ENCODE results near the gene RAB23. TPM values are rescaled to one million over a fixed set of nuclear protein-coding genes. Genes with fewer than 3 reads are reported as not detected.
A peak's percentile ranks its signal among the peaks of the same experiment; 100 is the strongest.

The RAB23 gene
- polyA plus RNA-seq, 1 donor = 10.1 TPM

- no peak for DNase-seq
Observed at GRCh38 chr6:57242505-57242904, 20.4 kb upstream of the RAB23 start.

- no peak for DNase-seq
Observed at GRCh38 chr6:57226221-57226620, 4.1 kb upstream of the RAB23 start.

- DNase-seq = no peak
Observed at GRCh38 chr6:57224769-57225515, 2.8 kb upstream of the RAB23 start.

- DNase-seq = peak; percentile 8
Observed at GRCh38 chr6:57222743-57223077, 603 bp upstream of the RAB23 start.

GRCh38 chr6:57221191-57221935 is 744 bp downstream of the RAB23 start:
- DNase-seq = peak; percentile 67

- no peak for DNase-seq
Observed at GRCh38 chr6:57220083-57220703, 1.9 kb downstream of the RAB23 start.

- no peak for DNase-seq
Observed at GRCh38 chr6:57217270-57217669, 4.8 kb downstream of the RAB23 start.

- no peak for DNase-seq
Observed at GRCh38 chr6:57216235-57217101, 5.6 kb downstream of the RAB23 start.

- no peak for DNase-seq
Observed at GRCh38 chr6:57215260-57215659, 6.8 kb downstream of the RAB23 start.

- DNase-seq = no peak
Observed at GRCh38 chr6:57210060-57210459, 12.0 kb downstream of the RAB23 start.

- DNase-seq = no peak
Observed at GRCh38 chr6:57209030-57209429, 13.1 kb downstream of the RAB23 start.

GRCh38 chr6:57207872-57208271 is 14.2 kb downstream of the RAB23 start:
- no peak for DNase-seq

GRCh38 chr6:57207141-57207540 is 15.0 kb downstream of the RAB23 start:
- no peak for DNase-seq

GRCh38 chr6:57205550-57206328 is 16.4 kb downstream of the RAB23 start:
- no peak for DNase-seq

- DNase-seq = no peak
Observed at GRCh38 chr6:57201718-57202117, 20.4 kb downstream of the RAB23 start.

GRCh38 chr6:57198926-57199636 is 23.0 kb downstream of the RAB23 start:
- DNase-seq = no peak

- DNase-seq = no peak
Observed at GRCh38 chr6:57195457-57195856, 26.6 kb downstream of the RAB23 start.

GRCh38 chr6:57193177-57193576 is 28.9 kb downstream of the RAB23 start:
- DNase-seq = no peak

- peak; percentile 36 for DNase-seq
Observed at GRCh38 chr6:57190140-57190539, 32.0 kb downstream of the RAB23 start.

- no peak for DNase-seq
Observed at GRCh38 chr6:57183336-57183735, 38.8 kb downstream of the RAB23 start.

- DNase-seq = peak; percentile 14
Observed at GRCh38 chr6:57182017-57182432, 40.1 kb downstream of the RAB23 start.
